GM12864 (cell line): ENCODE results near the gene NOTCH2NLA.
"Not testable (repeated sequence)": the region's sequence is repeated elsewhere in the genome, so short reads cannot be mapped to it uniquely, and the experiment has no call there.

Experiments
- DNase-seq: peaks from one replicate; pipeline ENCODE4 v3.0.0-alpha.2; 2011; ENCODE audit warnings: low read depth
- H3K4me3 ChIP-seq: 2 replicates; pipeline ENCODE4 v1.5.1; 2011; ENCODE audit warnings: mild to moderate bottlenecking, low read depth, low read length, control low read depth

NOTCH2NLA gene

GRCh38 chr1:146228144-146228682 is 608 bp downstream of the NOTCH2NLA start:
- DNase-seq: not testable (repeated sequence)
- H3K4me3 ChIP-seq: peak overlapping the region; percentile 59

DNA sequence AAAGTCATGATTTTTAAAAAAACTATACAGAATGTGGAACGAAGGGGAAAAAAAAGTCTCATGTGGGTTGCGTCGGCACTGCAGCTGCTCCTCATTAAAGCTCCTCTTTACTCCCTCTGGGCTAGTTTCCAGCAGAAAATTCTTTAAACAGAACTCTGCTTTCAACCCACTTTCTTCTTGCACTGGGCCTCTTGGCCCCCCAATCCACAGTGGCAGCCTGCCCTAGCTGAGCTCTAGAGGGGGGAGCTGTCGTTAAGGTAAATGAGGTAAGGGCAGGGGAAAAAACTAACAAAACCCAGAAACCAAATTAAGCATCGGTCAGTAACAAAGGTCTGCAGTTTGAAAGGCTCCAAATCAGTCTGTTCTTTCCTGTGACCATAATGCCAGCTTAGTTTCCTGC is 54.3 kb downstream of the NOTCH2NLA start:
- DNase-seq, H3K4me3 ChIP-seq: not testable (repeated sequence)

GRCh38 chr1:146167740-146168139 is 61.1 kb downstream of the NOTCH2NLA start:
- DNase-seq, H3K4me3 ChIP-seq: not testable (repeated sequence)

DNA sequence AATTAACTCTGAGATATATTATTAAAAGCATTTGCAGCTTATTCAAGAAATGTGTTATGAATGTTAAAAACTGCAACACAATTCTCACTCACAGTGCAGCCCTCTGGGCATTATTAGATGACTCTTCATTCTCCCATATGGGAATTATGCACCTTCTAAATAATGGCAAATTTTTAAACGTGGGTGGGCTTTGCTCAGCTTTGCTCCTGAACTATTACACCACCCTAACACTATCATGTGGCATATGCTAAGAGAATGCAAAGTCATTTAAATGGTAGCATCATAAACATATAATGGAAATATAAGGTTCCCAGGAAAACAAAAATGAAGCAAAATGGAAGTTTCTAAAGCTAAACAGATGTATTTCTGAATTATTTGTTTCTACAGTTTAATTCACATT is 61.5 kb downstream of the NOTCH2NLA start:
- H3K4me3 ChIP-seq, DNase-seq: not testable (repeated sequence)

DNA sequence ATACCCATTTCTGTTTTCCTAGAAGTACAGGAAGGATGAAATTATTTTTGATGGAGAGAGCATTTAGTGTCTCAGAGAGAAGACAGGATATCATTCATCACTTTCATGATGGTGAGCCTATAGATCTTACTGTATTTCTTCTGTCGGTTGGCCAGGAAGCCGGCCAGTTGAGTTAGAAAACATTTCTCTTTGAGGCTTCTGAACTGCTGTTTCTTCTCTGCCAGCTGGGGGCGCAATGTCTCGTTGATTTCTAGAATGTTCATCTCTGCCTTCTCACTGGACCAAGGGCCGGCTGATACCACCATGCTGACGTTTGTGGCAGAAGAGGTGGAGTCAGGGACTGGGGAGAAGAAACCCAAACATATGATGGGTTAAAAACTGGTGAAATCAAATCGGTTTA is 84.4 kb downstream of the NOTCH2NLA start, which contains the start of gene NBPF10:
TSS of gene NBPF10 (minus strand) at position 340 of the 400 bp plus-strand sequence. CDS start at position 305, 35 bp downstream.
- not testable (repeated sequence) for DNase-seq, H3K4me3 ChIP-seq
